ENCODE results near the gene PIM1.

DNA sequence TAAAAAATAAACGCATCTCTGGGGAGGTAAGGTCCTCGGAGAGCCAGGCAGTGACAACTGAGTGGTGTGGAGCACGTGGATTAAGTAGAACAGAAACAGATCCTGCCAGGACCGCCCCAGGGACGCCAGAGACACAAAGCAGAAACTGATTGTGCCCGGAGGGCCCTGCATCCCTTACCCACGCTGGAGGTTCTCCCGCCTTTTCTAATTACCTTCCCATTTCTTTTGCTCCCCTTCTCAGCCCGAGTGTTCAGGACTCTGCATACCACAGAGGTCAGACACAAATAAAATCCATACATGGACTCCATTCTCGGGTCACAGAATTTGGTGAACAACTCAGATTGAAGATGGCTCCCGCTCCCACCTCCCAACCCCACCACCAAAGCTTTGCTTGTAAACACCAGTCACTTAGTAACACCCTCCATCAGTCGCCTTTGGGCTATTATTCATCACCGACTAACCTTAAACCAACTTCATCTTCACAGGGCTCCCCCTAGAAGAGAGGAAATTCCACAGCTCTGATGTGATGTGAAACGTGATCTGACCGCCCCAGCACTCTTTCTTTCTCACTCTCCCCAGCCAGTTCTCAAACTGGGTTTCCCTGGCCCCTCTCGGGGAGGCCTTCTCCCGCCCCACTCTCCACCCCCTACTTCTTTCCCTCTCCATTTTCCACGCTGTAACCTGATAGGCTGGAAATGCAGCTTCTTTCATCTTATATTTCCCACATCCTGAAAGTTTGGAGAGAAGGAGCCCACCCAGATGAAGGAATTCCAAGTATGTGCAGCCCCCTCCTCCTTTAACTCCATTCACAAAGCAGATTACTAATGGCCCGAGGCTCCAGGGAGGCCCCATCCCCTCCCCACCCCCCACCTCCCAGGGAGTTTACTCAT lies 32.5 kb upstream of the PIM1 start:
- TF ChIP-seq, protein P1, sequence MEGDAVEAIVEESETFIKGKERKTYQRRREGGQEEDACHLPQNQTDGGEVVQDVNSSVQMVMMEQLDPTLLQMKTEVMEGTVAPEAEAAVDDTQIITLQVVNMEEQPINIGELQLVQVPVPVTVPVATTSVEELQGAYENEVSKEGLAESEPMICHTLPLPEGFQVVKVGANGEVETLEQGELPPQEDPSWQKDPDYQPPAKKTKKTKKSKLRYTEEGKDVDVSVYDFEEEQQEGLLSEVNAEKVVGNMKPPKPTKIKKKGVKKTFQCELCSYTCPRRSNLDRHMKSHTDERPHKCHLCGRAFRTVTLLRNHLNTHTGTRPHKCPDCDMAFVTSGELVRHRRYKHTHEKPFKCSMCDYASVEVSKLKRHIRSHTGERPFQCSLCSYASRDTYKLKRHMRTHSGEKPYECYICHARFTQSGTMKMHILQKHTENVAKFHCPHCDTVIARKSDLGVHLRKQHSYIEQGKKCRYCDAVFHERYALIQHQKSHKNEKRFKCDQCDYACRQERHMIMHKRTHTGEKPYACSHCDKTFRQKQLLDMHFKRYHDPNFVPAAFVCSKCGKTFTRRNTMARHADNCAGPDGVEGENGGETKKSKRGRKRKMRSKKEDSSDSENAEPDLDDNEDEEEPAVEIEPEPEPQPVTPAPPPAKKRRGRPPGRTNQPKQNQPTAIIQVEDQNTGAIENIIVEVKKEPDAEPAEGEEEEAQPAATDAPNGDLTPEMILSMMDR (IDR thresholded peaks at IDR 0.05): no peak
- TF ChIP-seq POLR2AphosphoS5 (IDR thresholded peaks at IDR 0.05) (no peak), POLR2A (IDR thresholded peaks at IDR 0.05) (no peak)

All from prostate gland (tissue), 2 donors.